Progenitor cell of endocrine pancreas (in vitro differentiated cells): ENCODE measurements around the gene OR5H2. TPM values are rescaled to one million over a fixed set of nuclear protein-coding genes. Genes with fewer than 3 reads are reported as not detected.
"Not testable (repeated sequence)": the region's sequence is repeated elsewhere in the genome, so short reads cannot be mapped to it uniquely, and the experiment has no call there.

Experiments used
- DNase-seq: peaks from one replicate; pipeline ENCODE4 v3.0.0; 2021; ENCODE audit warnings: low spot score; ENCODE audit not compliant: unreplicated experiment
- H3K27ac Mint-ChIP-seq: 2 replicates; pipeline ENCODE4 v1.8.0; 2021; ENCODE audit warnings: mild to moderate bottlenecking, moderate library complexity, mixed read lengths
- H3K27me3 Mint-ChIP-seq: 2 replicates; pipeline ENCODE4 v1.8.0; 2021; ENCODE audit warnings: mixed read lengths
- H3K36me3 Mint-ChIP-seq: 2 replicates; pipeline ENCODE4 v1.8.0; 2022; ENCODE audit warnings: mixed read lengths; ENCODE audit not compliant: insufficient read depth
- H3K4me1 Mint-ChIP-seq: 2 replicates; pipeline ENCODE4 v1.8.0; 2021; ENCODE audit warnings: low read depth, mixed read lengths
- H3K4me3 Mint-ChIP-seq: 2 replicates; pipeline ENCODE4 v1.8.0; 2021; ENCODE audit warnings: low read depth, mild to moderate bottlenecking, moderate library complexity, mixed read lengths
- H3K9me3 Mint-ChIP-seq: 2 replicates; pipeline ENCODE4 v1.8.0; 2021; ENCODE audit warnings: low read depth, mixed read lengths
- total RNA-seq: library from RNA; stranded (reverse); gene quantifications from 2 replicates; pipeline ENCODE4 v1.2.1, GENCODE V29; 2021
- TF ChIP-seq, protein P1 (sequence below): fragments of 200-600 bp; sonication (generic); IDR thresholded peaks from one replicate; pipeline ENCODE4 v1.5.0; 2021; ENCODE audit warnings: antibody characterized with exemption, mild to moderate bottlenecking; ENCODE audit not compliant: unreplicated experiment

Gene OR5H2
- total RNA-seq, 1 donor from 2014 or later, result not detected

DNA sequence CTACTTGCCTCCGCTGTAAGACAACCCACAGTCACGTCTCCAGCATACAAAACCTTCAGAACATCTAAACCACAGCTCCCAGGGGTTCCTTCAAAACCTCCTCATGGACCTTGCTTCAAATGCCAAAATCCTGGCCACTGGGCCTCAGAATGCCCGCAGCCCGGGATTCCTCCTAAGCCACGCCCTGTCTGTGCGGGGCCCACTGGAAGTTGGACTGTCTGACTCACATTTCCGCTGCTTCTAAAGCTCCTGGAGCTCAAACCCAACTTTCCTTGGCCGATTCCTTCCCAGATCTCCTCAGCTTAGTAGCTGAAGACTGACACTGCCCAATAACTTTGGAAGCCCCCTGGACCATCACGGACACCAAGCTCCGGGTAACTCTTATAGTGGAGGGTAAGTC, 36.2 kb upstream of the OR5H2 start:
- no peak overlapping the region for H3K4me3 Mint-ChIP-seq
- no peaks in the 10 kb centered on the region for H3K4me1 Mint-ChIP-seq
- TF ChIP-seq, protein P1, sequence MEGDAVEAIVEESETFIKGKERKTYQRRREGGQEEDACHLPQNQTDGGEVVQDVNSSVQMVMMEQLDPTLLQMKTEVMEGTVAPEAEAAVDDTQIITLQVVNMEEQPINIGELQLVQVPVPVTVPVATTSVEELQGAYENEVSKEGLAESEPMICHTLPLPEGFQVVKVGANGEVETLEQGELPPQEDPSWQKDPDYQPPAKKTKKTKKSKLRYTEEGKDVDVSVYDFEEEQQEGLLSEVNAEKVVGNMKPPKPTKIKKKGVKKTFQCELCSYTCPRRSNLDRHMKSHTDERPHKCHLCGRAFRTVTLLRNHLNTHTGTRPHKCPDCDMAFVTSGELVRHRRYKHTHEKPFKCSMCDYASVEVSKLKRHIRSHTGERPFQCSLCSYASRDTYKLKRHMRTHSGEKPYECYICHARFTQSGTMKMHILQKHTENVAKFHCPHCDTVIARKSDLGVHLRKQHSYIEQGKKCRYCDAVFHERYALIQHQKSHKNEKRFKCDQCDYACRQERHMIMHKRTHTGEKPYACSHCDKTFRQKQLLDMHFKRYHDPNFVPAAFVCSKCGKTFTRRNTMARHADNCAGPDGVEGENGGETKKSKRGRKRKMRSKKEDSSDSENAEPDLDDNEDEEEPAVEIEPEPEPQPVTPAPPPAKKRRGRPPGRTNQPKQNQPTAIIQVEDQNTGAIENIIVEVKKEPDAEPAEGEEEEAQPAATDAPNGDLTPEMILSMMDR, result no peak
- no peak for DNase-seq
- no peaks in the 10 kb centered on the region for H3K27me3 Mint-ChIP-seq
- H3K9me3 Mint-ChIP-seq, result no peaks in the 10 kb centered on the region
- no peaks in the 10 kb centered on the region for H3K36me3 Mint-ChIP-seq
- H3K27ac Mint-ChIP-seq, result no peak overlapping the region

DNA sequence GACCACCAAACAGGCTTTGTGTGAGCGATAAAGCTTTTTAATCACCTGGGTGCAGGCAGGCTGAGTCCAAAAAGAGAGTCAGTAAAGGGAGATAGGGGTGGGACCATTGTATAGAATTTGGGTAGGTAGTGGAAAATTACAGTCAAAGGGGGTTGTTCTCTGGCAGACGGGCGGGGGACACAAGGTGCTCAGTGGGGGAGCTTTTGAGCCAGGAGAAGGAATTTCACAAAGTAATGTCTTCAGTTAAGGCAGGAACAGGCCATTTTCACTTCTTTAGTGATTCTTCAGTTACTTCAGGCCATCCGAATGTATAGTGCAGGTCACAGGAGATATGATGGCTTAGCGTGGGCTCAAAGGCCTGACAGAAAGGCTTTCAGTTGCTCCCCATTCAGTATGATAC, 26.3 kb upstream of the OR5H2 start:
- H3K36me3 Mint-ChIP-seq, H3K27me3 Mint-ChIP-seq, DNase-seq, H3K4me3 Mint-ChIP-seq, H3K27ac Mint-ChIP-seq, H3K4me1 Mint-ChIP-seq: not testable (repeated sequence)
- peaks cover 12% of the 10 kb centered on the region for H3K9me3 Mint-ChIP-seq

DNA sequence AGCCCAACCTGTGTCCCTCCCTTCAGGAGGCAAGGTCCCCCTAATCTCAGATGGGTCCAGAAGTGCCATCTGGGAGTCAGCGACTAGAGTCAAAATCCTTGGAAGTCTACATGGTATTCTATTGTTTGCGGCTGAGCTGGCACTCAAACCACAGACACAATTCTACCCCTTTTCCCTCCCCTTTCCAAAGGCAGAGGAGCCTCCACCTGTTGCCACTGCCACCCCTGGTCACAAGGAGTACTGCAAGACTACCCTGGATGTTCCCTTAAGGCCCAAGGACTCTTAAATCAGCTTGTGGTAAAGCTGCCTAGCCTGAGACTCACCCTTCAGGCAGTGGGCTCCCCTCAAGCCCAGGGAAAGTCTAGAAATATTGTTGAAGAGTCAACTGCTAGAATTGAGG, 22.6 kb upstream of the OR5H2 start:
- H3K27me3 Mint-ChIP-seq, result no peaks in the 10 kb centered on the region
- no peaks in the 10 kb centered on the region for H3K4me1 Mint-ChIP-seq
- H3K36me3 Mint-ChIP-seq, result no peaks in the 10 kb centered on the region
- no peak for DNase-seq
- H3K4me3 Mint-ChIP-seq, result no peak overlapping the region
- H3K27ac Mint-ChIP-seq, result no peak overlapping the region
- peaks cover 8% of the 10 kb centered on the region for H3K9me3 Mint-ChIP-seq
- TF ChIP-seq, protein P1, result no peak

DNA sequence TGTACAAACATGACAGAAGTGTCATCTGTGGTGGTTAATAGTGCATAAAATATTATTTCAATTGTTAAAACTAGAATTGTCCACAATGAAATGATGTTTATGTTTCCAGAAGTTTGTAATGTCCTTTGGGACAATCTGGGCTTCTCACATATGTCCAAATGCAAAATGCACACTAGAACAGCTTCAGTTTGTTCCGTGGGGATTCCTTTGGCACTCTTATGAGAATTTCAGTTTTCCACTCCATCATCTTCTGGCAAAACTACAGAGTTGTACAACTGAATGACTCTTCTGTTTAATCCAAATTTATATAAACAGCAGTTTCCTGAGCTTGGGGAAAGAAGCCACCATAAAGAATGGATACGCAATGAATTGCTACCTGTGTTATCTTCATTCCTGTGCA, 20.3 kb upstream of the OR5H2 start:
- no peak overlapping the region for H3K27ac Mint-ChIP-seq
- no peak for DNase-seq

DNA sequence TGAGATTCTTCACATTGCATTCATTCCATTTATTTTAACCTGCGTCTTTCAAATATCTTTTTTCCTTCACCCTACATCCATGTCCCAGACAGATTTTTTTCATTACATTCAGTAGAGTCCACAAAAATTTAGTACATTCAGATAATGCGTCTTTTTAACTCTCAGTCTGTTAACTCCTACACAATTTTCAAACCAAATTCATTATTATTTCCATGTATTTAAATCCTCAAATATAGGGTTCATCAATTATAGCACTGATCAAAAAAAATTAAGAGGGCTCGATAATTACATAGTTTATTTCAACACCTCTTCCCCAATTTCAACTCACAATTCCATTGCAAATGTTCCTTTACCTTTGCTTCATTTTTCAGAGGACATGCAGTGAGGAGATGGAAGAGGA, 18.4 kb upstream of the OR5H2 start, which contains the start of gene OR5H6:
Gene OR5H6 (plus strand): TSS at position 301 of the 400 bp plus-strand sequence. CDS start 89 bp downstream, at position 390.
- no peaks in the 10 kb centered on the region for H3K4me1 Mint-ChIP-seq
- H3K36me3 Mint-ChIP-seq, result no peaks in the 10 kb centered on the region
- H3K27me3 Mint-ChIP-seq, result no peaks in the 10 kb centered on the region
- TF ChIP-seq, protein P1, result no peak
- no peak for DNase-seq
- H3K27ac Mint-ChIP-seq, result no peak within 1 kb of the TSS
- H3K4me3 Mint-ChIP-seq, result no peak within 1 kb of the TSS
- H3K9me3 Mint-ChIP-seq, result no peaks in the 10 kb centered on the region

More for the DNA sequence above, 20.3 kb upstream of the OR5H2 start:
- TF ChIP-seq, protein P1, result no peak
- Mint-ChIP-seq H3K9me3 (peaks cover 8% of the 10 kb centered on the region), H3K4me3 (no peak overlapping the region), H3K27me3 (no peaks in the 10 kb centered on the region), H3K4me1 (no peaks in the 10 kb centered on the region), H3K36me3 (no peaks in the 10 kb centered on the region)

DNA sequence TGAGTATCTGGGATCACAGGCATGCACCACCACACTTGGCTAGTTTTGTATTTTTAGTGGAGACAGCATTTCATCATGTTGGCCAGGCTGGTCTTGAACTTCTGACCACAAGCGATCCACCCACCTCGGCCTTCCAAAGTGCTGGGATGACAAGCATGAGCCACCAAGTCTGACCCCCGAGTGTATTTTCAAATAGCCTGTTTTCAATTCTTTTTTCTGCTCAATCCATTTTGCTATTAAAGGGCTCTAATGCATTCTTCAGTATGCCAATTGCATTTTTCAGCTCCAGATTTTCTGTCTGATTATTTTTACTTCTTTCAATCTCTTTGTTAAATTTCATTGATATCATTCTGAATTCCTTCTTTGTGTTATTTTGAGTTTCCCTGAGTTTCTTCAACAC, 12.5 kb upstream of the OR5H2 start:
- H3K27me3 Mint-ChIP-seq, result no peaks in the 10 kb centered on the region
- H3K4me1 Mint-ChIP-seq, result no peaks in the 10 kb centered on the region
- no peak overlapping the region for H3K27ac Mint-ChIP-seq
- TF ChIP-seq, protein P1, result no peak
- peaks cover 9% of the 10 kb centered on the region for H3K9me3 Mint-ChIP-seq
- DNase-seq, result no peak
- no peaks in the 10 kb centered on the region for H3K36me3 Mint-ChIP-seq
- H3K4me3 Mint-ChIP-seq, result no peak overlapping the region
